Smooth muscle cell (in vitro differentiated cells): ENCODE measurements around the gene STRIP1. TPM values are rescaled to one million over a fixed set of nuclear protein-coding genes. Genes with fewer than 3 reads are reported as not detected.
A peak's percentile ranks its signal among the peaks of the same experiment; 100 is the strongest.
"Not testable (repeated sequence)": the region's sequence is repeated elsewhere in the genome, so short reads cannot be mapped to it uniquely, and the experiment has no call there.

ENCODE experiments used
- DNase-seq: peaks from one replicate; lab custom pipeline; 2025; ENCODE audit not compliant: unreplicated experiment; lab: John Stamatoyannopoulos, UW
- H2AFZ ChIP-seq: fragments of 200-600 bp; sonication (generic); 2 replicates; pipeline ENCODE4 v1.6.0; 2016; ENCODE audit warnings: antibody characterized with exemption, low read depth, mild to moderate bottlenecking
- H3F3A ChIP-seq: fragments of 200-600 bp; sonication (generic); 2 replicates; pipeline ENCODE4 v1.6.0; 2017; ENCODE audit warnings: antibody characterized with exemption, low read depth
- H3K27ac ChIP-seq: fragments of 200-600 bp; sonication (generic); 2 replicates; pipeline ENCODE4 v1.5.1; 2016; ENCODE audit warnings: low read depth, mild to moderate bottlenecking
- H3K27me3 ChIP-seq: fragments of 200-600 bp; sonication (generic); 2 replicates; pipeline ENCODE4 v1.6.1; 2016; ENCODE audit warnings: low read depth, mild to moderate bottlenecking
- H3K36me3 ChIP-seq: fragments of 200-600 bp; sonication (generic); 2 replicates; pipeline ENCODE4 v1.5.1; 2016; ENCODE audit warnings: low read depth
- H3K4me1 ChIP-seq: fragments of 200-600 bp; sonication (generic); 2 replicates; pipeline ENCODE4 v1.5.1; 2016; ENCODE audit warnings: low read depth
- H3K4me2 ChIP-seq: fragments of 200-600 bp; sonication (generic); 2 replicates; pipeline ENCODE4 v1.6.0; 2016; ENCODE audit warnings: mild to moderate bottlenecking
- H3K4me3 ChIP-seq: fragments of 200-600 bp; sonication (generic); 2 replicates; pipeline ENCODE4 v1.5.1; 2016; ENCODE audit warnings: mild to moderate bottlenecking
- H3K79me2 ChIP-seq: fragments of 200-600 bp; sonication (generic); 2 replicates; pipeline ENCODE4 v1.6.0; 2016; ENCODE audit warnings: low read depth, mild to moderate bottlenecking
- H3K9ac ChIP-seq: fragments of 200-600 bp; sonication (generic); 2 replicates; pipeline ENCODE4 v1.6.0; 2016; ENCODE audit warnings: low read depth
- H3K9me3 ChIP-seq: fragments of 200-600 bp; sonication (generic); replicated peaks from 2 replicates; pipeline ENCODE4 v1.5.1; 2016; ENCODE audit warnings: low read depth
- H4K20me1 ChIP-seq: fragments of 200-600 bp; sonication (generic); 2 replicates; pipeline ENCODE4 v1.6.0; 2016; ENCODE audit warnings: low read depth
- WGBS: methylation state at CpG from one replicate; pipeline ENCODE4 v1.1.7; 2016; ENCODE audit warnings: low lambda C conversion rate; 5-methylcytosine and 5-hydroxymethylcytosine counted together
- polyA plus RNA-seq: library from polyadenylated mRNA; unstranded; fragments of >200 nt; fragmentation: Nextera tagmentation; extraction: Ambion mirVana; gene quantifications from 2 replicates; pipeline ENCODE4 v1.2.1, GENCODE V29; 2016
- total RNA-seq: library from RNA; depleted of rRNA; stranded (reverse); fragments of >200 nt; gene quantifications from 2 replicates; pipeline ENCODE4 v1.2.3, GENCODE V29; 2014
- TF ChIP-seq, protein P1 (sequence below): fragments of 200-600 bp; sonication (generic); IDR thresholded peaks from 2 replicates; pipeline ENCODE4 v1.5.1; 2017; ENCODE audit warnings: borderline replicate concordance, mild to moderate bottlenecking, antibody characterized with exemption; ENCODE audit not compliant: insufficient read depth, poor library complexity, severe bottlenecking

The STRIP1 gene
- total and polyA plus RNA-seq, 2 experiments from 2014 or later: 22.5 to 31.2 TPM

DNA sequence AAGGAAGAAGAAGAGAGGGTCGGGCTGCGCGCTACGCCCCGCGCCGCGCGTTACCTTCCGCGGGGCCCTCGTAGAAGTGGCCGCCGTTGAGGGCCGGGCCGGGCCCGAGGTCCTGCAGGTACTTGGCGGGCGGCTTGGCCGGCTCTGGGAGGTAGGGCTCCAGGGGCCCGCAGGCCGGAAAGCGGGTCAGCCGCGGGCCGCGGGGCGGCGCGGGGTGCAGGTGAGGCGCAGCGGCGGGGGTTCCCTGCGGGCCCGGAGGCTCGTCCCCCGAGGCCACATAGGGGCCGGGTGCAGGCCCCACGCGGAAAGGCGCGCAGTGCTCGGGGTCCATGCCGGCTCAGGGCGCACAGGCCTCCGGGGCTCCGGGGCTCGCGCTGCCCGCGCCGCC, 35.9 kb downstream of the STRIP1 start:
- Histone ChIP-seq H3K27ac (no peak overlapping the region), H3K27me3 (peaks cover 95% of the 10 kb centered on the region), H3K4me2 (peak overlapping the region; percentile 75), H3K9ac (no peak overlapping the region), H3K4me1 (peaks cover 17% of the 10 kb centered on the region), H2AFZ (no peak overlapping the region), H3K79me2 (no peaks in the 10 kb centered on the region), H3K36me3 (no peaks in the 10 kb centered on the region), H3K9me3 (no peaks in the 10 kb centered on the region), H3K4me3 (peak overlapping the region; percentile 18), H3F3A (no peaks in the 10 kb centered on the region), H4K20me1 (peaks cover 28% of the 10 kb centered on the region)
- no peak for DNase-seq
- TF ChIP-seq, protein P1, sequence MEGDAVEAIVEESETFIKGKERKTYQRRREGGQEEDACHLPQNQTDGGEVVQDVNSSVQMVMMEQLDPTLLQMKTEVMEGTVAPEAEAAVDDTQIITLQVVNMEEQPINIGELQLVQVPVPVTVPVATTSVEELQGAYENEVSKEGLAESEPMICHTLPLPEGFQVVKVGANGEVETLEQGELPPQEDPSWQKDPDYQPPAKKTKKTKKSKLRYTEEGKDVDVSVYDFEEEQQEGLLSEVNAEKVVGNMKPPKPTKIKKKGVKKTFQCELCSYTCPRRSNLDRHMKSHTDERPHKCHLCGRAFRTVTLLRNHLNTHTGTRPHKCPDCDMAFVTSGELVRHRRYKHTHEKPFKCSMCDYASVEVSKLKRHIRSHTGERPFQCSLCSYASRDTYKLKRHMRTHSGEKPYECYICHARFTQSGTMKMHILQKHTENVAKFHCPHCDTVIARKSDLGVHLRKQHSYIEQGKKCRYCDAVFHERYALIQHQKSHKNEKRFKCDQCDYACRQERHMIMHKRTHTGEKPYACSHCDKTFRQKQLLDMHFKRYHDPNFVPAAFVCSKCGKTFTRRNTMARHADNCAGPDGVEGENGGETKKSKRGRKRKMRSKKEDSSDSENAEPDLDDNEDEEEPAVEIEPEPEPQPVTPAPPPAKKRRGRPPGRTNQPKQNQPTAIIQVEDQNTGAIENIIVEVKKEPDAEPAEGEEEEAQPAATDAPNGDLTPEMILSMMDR: no peak
- 3% methylated on average over 38 of the region's 52 CpGs for WGBS

DNA sequence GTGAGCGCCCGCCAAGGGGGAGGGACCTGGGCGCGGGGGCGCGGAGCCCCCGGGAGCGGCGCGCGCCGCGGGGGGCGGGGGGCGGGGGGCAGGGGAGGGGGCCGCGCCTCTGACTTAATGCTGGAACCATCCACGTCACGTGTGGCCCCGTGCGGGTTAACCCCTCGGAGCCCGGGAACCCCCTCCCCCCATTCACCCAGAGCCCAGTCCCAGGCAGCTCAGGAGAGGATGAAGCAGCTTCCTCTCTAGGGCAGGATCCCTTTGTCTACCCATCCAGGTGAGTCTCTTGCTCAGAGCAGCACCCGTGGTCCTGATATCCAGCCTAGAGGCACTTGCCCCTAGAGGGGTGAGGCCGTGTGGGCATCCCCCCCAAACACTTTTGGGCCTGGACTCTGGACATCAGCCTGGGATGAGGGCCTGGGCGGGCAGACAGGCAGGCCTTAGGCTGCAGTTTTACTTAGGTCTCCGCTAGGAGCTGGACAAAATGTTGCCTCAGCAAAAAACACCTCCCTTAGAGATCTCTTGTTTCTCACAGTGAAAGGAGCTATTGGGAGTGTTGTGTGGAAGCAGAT, 36.3 kb downstream of the STRIP1 start, which contains the start of gene ALX3:
Gene ALX3 (minus strand): TSS at position 2 of the 572 bp plus-strand sequence. CDS start 60 bp downstream, outside the sequence.
- Histone ChIP-seq H3K9me3 (no peaks in the 10 kb centered on the region), H3K27ac (no peak within 1 kb of the TSS), H3K4me3 (peak within 1 kb of the TSS; percentile 18), H3K27me3 (peaks cover 98% of the 10 kb centered on the region), H3K79me2 (no peaks in the 10 kb centered on the region), H2AFZ (no peak within 1 kb of the TSS), H3K36me3 (no peaks in the 10 kb centered on the region), H3K4me1 (peaks cover 17% of the 10 kb centered on the region), H3K9ac (no peak within 1 kb of the TSS), H4K20me1 (peaks cover 28% of the 10 kb centered on the region), H3K4me2 (peak within 1 kb of the TSS; percentile 75), H3F3A (no peaks in the 10 kb centered on the region)
- DNase-seq: no peak
- TF ChIP-seq, protein P1: no peak
- WGBS: 32% methylated on average over 7 of the region's 27 CpGs

DNA sequence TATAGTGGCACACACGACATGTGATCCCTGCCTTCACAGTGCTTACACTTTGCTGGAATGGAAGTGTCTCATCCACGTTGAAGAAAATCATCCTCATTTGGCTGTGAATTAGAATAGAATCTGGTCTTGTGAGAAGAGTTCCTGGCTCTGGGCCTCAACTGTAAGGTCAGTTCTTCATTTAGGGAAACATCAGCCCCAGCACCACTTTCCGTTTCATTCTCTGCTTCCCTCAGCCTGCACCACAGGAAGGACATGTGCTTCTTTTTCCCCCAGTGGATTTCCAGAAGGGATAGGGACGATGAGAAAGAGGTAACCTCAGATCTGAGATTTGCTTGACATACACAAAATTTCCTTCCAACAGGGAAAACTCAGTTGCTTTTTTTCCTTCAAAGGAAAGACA, 39.7 kb downstream of the STRIP1 start:
- no peaks in the 10 kb centered on the region for H3K79me2 ChIP-seq
- H3F3A ChIP-seq: no peaks in the 10 kb centered on the region
- no peak overlapping the region for H3K4me3 ChIP-seq
- H2AFZ ChIP-seq: no peak overlapping the region
- H3K9ac ChIP-seq: no peak overlapping the region
- no peaks in the 10 kb centered on the region for H3K36me3 ChIP-seq
- peaks cover 7% of the 10 kb centered on the region for H4K20me1 ChIP-seq
- peaks cover 90% of the 10 kb centered on the region for H3K27me3 ChIP-seq
- no peak overlapping the region for H3K4me2 ChIP-seq
- H3K4me1 ChIP-seq: peaks cover 8% of the 10 kb centered on the region
- H3K27ac ChIP-seq: no peak overlapping the region
- TF ChIP-seq, protein P1: no peak
- WGBS: 80% methylated on average over 4 of the region's 4 CpGs
- DNase-seq: no peak
- H3K9me3 ChIP-seq: no peaks in the 10 kb centered on the region

DNA sequence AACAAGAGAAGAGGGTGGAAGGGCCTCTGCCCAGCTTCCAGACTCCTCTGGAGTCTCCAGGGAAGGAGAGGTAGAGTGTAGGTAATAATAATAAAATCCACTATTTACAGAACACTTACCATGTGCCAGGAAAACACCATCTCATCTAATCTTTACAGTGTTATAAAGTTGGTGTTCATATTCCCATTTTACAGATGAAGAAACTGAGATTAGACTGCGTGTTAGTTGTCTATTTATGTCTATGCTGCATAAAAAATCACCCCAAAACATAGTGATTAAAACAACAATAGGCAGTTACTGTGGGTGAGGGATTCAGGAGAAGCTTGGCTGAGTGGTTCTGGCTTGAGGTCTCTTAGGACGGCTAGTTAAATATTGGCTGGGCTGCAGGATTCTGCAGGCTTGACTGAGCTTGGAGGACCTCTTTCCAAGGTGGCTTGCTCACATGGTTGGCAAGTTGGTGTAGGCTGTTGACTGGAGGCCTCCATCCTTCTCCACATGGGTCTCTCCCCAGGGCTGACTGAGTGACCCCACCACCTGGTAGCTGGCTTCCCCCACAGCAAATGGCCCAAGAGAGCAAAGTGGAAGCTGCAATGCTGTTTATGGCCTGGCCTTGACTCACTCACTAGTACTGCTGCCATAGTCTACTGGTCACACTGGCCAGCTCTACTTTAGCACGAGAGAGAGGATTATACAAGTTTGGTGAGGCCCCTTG, 42.5 kb downstream of the STRIP1 start:
- Histone ChIP-seq H4K20me1 (no peaks in the 10 kb centered on the region), H3K36me3 (no peaks in the 10 kb centered on the region), H3K9ac (no peak overlapping the region), H3K27ac (no peak overlapping the region), H3K4me3 (no peak overlapping the region), H2AFZ (no peak overlapping the region), H3K79me2 (no peaks in the 10 kb centered on the region), H3F3A (no peaks in the 10 kb centered on the region), H3K4me1 (no peaks in the 10 kb centered on the region), H3K9me3 (no peaks in the 10 kb centered on the region), H3K4me2 (no peak overlapping the region), H3K27me3 (peaks cover 72% of the 10 kb centered on the region)
- TF ChIP-seq, protein P1: no peak
- no peak for DNase-seq
- 86% methylated on average over 3 of the region's 3 CpGs for WGBS

DNA sequence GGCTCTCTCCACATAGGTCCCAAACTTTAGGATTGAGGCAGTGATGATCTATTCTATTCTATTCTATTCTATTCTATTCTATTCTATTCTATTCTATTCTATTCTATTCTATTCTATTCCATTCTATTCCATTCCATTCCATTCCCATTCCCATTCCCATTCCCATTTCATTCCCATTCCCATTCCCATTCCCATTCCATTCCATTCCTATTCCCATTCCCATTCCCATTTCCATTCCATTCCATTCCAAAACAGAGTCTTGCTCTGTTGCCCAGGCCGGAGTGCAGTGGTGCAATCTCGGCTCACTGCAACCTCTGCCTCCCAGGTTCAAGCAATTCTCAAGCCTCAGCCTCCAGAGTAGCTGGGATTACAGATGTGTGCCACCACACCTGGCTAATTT, 45.6 kb downstream of the STRIP1 start:
- not testable (repeated sequence) for H4K20me1 ChIP-seq, H3K9me3 ChIP-seq, H3K79me2 ChIP-seq, H3K9ac ChIP-seq, H3K27ac ChIP-seq, DNase-seq, H3K4me3 ChIP-seq, H3K36me3 ChIP-seq, H3K4me2 ChIP-seq, H2AFZ ChIP-seq, H3F3A ChIP-seq
- WGBS: 98% methylated on average over 2 of the region's 2 CpGs
- Histone ChIP-seq H3K4me1 (peaks cover 17% of the 10 kb centered on the region), H3K27me3 (peaks cover 72% of the 10 kb centered on the region)
